Pancreas (tissue), 10 donors: ENCODE measurements around the gene LRRN1. TPM values are rescaled to one million over a fixed set of nuclear protein-coding genes. Genes with fewer than 3 reads are reported as not detected.

Experiments
- ATAC-seq, 4 donors: fragments of 200-7000 bp; cut with Tn5 transposase; one replicate each; pipeline versions ENCODE4 v1.8.0 to v1.9.1; 2020; ENCODE audit warnings: mild to moderate bottlenecking in 4 of 4, moderate library complexity in 4 of 4
- DNase-seq, 6 donors: peaks; one replicate each; pipeline ENCODE4 v3.0.0-alpha.2; 2020
- FAIRE-seq: peaks from 2 replicates; lab custom pipeline; 2012; peaks lifted over from hg19 to GRCh38; lab: Jason Lieb, UNC
- H3K27ac ChIP-seq, 4 donors: fragments of 200-600 bp; sonication (generic); 1 replicate in 3 of 4; 2 replicates in 1 of 4; pipeline versions ENCODE4 v1.5.0 to v1.8.0; 2020
- H3K27me3 ChIP-seq, 4 donors: fragments of 200-600 bp; one replicate each; pipeline ENCODE4 v1.8.0; 2021
- H3K36me3 ChIP-seq, 3 donors: fragments of 200-600 bp; sonication (generic) in 1 of 3; one replicate each; pipeline versions ENCODE4 v1.5.0 to v1.8.0; 2020 to 2021
- H3K4me1 ChIP-seq, 3 donors: fragments of 200-600 bp; one replicate each; pipeline ENCODE4 v1.8.0; 2021
- H3K4me3 ChIP-seq, 4 donors: fragments of 200-600 bp; sonication (generic) in 2 of 4; one replicate each; pipeline versions ENCODE4 v1.5.0 to v1.8.0; 2020 to 2021
- H3K9me3 ChIP-seq, 4 donors: fragments of 200-600 bp; one replicate each; pipeline ENCODE4 v1.8.0; 2021
- WGBS, 2 donors: extraction: QIAGEN DNeasy Blood & Tissue Kit; methylation state at CpG; one replicate each; pipeline ENCODE4 v1.1.7; 2013; 5-methylcytosine and 5-hydroxymethylcytosine counted together
- intact Hi-C, 3 donors: fragments of 100-400 bp; cut with DNase I; formaldehyde crosslinking; loops; one replicate each; pipeline versions ENCODE4 v1.11.1 to v1.14.2; 2022
- polyA plus RNA-seq, 2 donors: library from polyadenylated mRNA; stranded (reverse); fragments of 200-250 nt; gene quantifications; one replicate each; pipeline ENCODE4 v1.2.3, GENCODE V29; 2013
- total RNA-seq, 6 donors: library from RNA; stranded (reverse); fragmentation: NEBNext Ultra II Directional in 4 of 6; extraction: Animal tissue kit (Norgen Biotek cat#: 25700) in 4 of 6; gene quantifications; one replicate each; pipeline versions ENCODE4 v1.2.1 to v1.2.4, GENCODE V29; 2021 to 2023
- TF ChIP-seq, protein P1 (sequence below), 4 donors: fragments of 200-600 bp; sonication (generic) in 3 of 4; IDR thresholded peaks; one replicate each; pipeline versions ENCODE4 v1.5.0 to v1.8.0; 2021; ENCODE audit warnings: antibody characterized with exemption in 4 of 4
- donor health status: healthy with polysubstance abuse.
- donor health status: DM: no; HTN: no; CAD: no; lungs with moderate emphysema.
- donor health status: DM: no; HTN: no; CAD: no.
- donor health status: control.
- donor health status: control.
- donor health status: Bipolar disorder and iron deficiency.
- donor health status: DM: yes; HTN: yes; CAD: no.
- donor health status: DM: no; HTN: no; CAD: no.
- donor health status: DM: no; HTN: no; CAD: no.
- donor health status: DM: yes; HTN: yes; CAD: no.

The LRRN1 gene
- total and polyA plus RNA-seq, 8 donors, result 0.99 to 11.0 (median 2.5) TPM

DNA sequence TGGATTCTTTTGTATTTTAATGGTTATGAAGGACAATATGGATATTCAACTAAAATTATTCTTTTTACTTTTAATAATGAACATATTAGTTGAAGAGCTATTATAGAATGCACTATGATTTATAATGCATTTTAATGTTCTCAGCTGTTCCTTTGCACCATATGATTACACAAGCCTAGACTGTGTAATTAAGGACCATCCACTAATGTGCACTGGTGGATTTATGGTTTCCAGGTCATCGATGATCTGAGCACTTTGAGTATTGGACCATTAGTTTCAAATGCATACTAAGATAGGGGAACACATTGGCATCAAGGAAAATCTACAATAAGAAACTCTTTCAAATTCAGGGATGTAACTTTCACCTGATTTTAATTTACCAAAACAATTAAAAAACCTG, 16.8 kb downstream of the LRRN1 start:
- no peak for ATAC-seq
- intact Hi-C loops, result no loop called here
- Histone ChIP-seq H3K4me3 (no peak overlapping the region), H3K27ac (no peak overlapping the region), H3K4me1 (no peaks in the 10 kb centered on the region), H3K36me3 (no peaks in the 10 kb centered on the region), H3K27me3 (no peaks in the 10 kb centered on the region), H3K9me3 (no peaks in the 10 kb centered on the region)
- no peak for DNase-seq
- no peak for FAIRE-seq
- TF ChIP-seq, protein P1, sequence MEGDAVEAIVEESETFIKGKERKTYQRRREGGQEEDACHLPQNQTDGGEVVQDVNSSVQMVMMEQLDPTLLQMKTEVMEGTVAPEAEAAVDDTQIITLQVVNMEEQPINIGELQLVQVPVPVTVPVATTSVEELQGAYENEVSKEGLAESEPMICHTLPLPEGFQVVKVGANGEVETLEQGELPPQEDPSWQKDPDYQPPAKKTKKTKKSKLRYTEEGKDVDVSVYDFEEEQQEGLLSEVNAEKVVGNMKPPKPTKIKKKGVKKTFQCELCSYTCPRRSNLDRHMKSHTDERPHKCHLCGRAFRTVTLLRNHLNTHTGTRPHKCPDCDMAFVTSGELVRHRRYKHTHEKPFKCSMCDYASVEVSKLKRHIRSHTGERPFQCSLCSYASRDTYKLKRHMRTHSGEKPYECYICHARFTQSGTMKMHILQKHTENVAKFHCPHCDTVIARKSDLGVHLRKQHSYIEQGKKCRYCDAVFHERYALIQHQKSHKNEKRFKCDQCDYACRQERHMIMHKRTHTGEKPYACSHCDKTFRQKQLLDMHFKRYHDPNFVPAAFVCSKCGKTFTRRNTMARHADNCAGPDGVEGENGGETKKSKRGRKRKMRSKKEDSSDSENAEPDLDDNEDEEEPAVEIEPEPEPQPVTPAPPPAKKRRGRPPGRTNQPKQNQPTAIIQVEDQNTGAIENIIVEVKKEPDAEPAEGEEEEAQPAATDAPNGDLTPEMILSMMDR (IDR thresholded peaks at IDR 0.05), result no peak
- WGBS, 2 donors, result 95% methylated on average over 1 of the region's 1 CpG

DNA sequence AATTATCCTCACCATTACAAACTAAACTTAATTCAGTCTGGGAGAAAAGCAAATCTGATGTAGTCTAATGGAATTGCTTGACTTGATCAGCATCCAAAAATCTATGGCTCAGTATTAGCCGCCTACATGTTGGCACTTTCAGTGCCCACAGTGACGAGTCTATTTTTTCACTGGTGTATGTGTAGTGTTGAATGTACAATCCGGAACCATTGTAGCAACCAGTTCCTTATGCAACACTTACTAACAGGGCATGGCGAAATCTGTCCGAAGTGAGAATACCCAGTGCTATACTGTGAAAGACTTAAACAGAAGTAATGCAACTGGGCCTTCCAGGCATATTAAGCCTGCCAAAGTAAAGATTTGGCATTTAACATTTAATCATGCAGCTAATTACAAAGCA, 18.6 kb downstream of the LRRN1 start:
- no peak overlapping the region for H3K27ac ChIP-seq
- no peaks in the 10 kb centered on the region for H3K27me3 ChIP-seq
- no peak for DNase-seq
- FAIRE-seq, result no peak
- ATAC-seq, result no peak
- intact Hi-C loops, result no loop called here
- TF ChIP-seq, protein P1 (IDR thresholded peaks at IDR 0.05), result no peak
- no peaks in the 10 kb centered on the region for H3K9me3 ChIP-seq
- no peaks in the 10 kb centered on the region for H3K4me1 ChIP-seq
- H3K4me3 ChIP-seq, result no peak overlapping the region
- WGBS, 2 donors, result 95% methylated on average over 5 of the region's 5 CpGs
- H3K36me3 ChIP-seq, result no peaks in the 10 kb centered on the region

DNA sequence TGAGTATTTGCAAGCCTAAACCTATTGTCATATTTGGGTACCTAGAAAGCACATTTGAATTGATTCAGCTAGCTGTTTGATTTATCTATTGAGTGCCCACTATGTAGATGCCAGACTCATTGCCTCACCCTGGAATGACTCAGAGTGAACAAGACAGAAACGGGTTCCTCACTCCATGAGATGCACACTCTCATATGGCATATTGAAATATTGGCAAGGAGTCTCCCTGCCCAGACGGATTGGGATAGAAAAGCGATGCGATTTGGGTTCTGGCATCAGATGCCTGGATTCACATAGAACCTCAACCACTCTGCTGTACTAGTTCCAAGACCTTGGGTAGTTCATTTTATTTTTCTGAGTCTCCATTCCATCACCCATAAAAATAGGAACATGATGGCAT, 22.5 kb downstream of the LRRN1 start:
- Histone ChIP-seq H3K27me3 (no peaks in the 10 kb centered on the region), H3K27ac (no peak overlapping the region), H3K9me3 (no peaks in the 10 kb centered on the region), H3K4me3 (no peak overlapping the region), H3K4me1 (no peaks in the 10 kb centered on the region), H3K36me3 (no peaks in the 10 kb centered on the region)
- intact Hi-C loops, result no loop called here
- FAIRE-seq, result no peak
- no peak for ATAC-seq
- 91 to 92% methylated on average over 4 of the region's 4 CpGs for whole genome bisulfite sequencing, 2 donors
- TF ChIP-seq, protein P1 (IDR thresholded peaks at IDR 0.05), result no peak
- no peak for DNase-seq

DNA sequence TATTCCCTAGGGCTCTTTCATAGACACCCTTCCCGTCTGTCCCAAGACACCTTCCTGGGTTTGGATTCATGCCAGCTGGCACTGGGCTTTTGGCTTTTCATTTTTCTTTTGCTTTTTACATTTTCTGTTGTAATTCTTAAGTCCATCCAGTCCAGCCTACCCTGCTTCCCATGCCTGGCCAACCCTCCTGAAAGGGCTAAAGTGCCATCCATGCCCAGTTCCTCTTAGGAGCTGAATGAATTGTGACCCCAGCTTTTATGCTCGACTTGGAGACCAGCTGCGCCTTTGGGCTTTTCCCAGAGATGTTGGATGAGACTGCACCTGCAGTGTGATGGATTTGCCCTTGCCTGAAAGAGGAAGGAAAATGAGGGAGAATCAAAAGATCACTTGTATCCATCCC, 25.8 kb downstream of the LRRN1 start:
- WGBS, 2 donors, result 74 to 89% methylated on average over 3 of the region's 3 CpGs
- ATAC-seq (no peak), DNase-seq (no peak), FAIRE-seq (no peak)
- Histone ChIP-seq H3K27me3 (no peaks in the 10 kb centered on the region), H3K9me3 (no peaks in the 10 kb centered on the region), H3K4me1 (no peaks in the 10 kb centered on the region), H3K4me3 (no peak overlapping the region), H3K27ac (no peak overlapping the region), H3K36me3 (no peaks in the 10 kb centered on the region)
- TF ChIP-seq, protein P1 (IDR thresholded peaks at IDR 0.05), result no peak
- intact Hi-C loops, result no loop called here

DNA sequence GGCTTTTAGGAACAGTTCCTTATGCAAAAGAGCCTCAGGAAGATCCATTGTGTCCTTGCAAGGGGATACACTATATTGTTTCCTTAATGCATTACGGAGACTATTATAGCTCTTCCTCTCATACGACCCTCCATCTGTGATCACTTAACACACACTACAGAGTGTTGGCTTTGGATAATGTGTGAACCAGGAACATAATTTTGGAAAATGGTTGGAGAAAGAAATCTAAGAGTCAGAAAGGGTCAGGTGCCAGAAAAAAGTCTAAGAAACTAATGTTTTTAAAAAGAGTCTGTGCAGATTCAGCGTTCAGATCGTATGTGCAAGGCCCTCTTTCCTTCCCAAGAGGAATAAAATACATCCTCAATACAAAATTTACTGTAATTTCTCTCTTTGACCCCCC, 27.3 kb downstream of the LRRN1 start:
- no peaks in the 10 kb centered on the region for H3K27me3 ChIP-seq
- H3K4me3 ChIP-seq, result no peak overlapping the region
- H3K9me3 ChIP-seq, result no peaks in the 10 kb centered on the region
- TF ChIP-seq, protein P1 (IDR thresholded peaks at IDR 0.05), result no peak
- no peak for FAIRE-seq
- 88 to 89% methylated on average over 4 of the region's 4 CpGs for WGBS, 2 donors
- no peak for ATAC-seq
- no peaks in the 10 kb centered on the region for H3K4me1 ChIP-seq
- DNase-seq, result no peak
- intact Hi-C loops, result no loop called here
- H3K36me3 ChIP-seq, result no peaks in the 10 kb centered on the region
- H3K27ac ChIP-seq, result no peak overlapping the region
